CD4-positive, alpha-beta T cell treated with Interleukin-6 for 4 hours (primary cell): ENCODE measurements around the gene CA5A.
A peak's percentile ranks its signal among the peaks of the same experiment; 100 is the strongest.
"Not testable (repeated sequence)": the region's sequence is repeated elsewhere in the genome, so short reads cannot be mapped to it uniquely, and the experiment has no call there.

Experiments
- DNase-seq: peaks from one replicate; pipeline ENCODE4 v3.0.0-alpha.2; 2020; ENCODE audit warnings: mixed read lengths

Gene CA5A

GRCh38 chr16:87947356-87948118, 11.2 kb upstream of the CA5A start:
- DNase-seq = no peak

- no peak for DNase-seq
Measured at GRCh38 chr16:87946596-87947347, 10.4 kb upstream of the CA5A start.

- DNase-seq = peak; percentile 40
Measured at GRCh38 chr16:87945351-87946042, 9.2 kb upstream of the CA5A start.

- no peak for DNase-seq
Measured at GRCh38 chr16:87942680-87943079, 6.4 kb upstream of the CA5A start.

GRCh38 chr16:87939562-87940423, 3.5 kb upstream of the CA5A start:
- DNase-seq = no peak

GRCh38 chr16:87938412-87938949, 2.2 kb upstream of the CA5A start:
- DNase-seq = no peak

- not testable (repeated sequence) for DNase-seq
Measured at GRCh38 chr16:87937231-87937542, 858 bp upstream of the CA5A start.

- DNase-seq = not testable (repeated sequence)
Measured at GRCh38 chr16:87936016-87936374, 334 bp downstream of the CA5A start.

- DNase-seq = not testable (repeated sequence)
Measured at GRCh38 chr16:87934752-87935425, 1.4 kb downstream of the CA5A start.

GRCh38 chr16:87933140-87933495, 3.2 kb downstream of the CA5A start:
- DNase-seq = no peak

- DNase-seq = not testable (repeated sequence)
Measured at GRCh38 chr16:87932475-87933139, 3.7 kb downstream of the CA5A start.

GRCh38 chr16:87931504-87931903, 4.8 kb downstream of the CA5A start:
- peak; percentile 41 for DNase-seq

- no peak for DNase-seq
Measured at GRCh38 chr16:87930456-87930855, 5.9 kb downstream of the CA5A start.

- no peak for DNase-seq
Measured at GRCh38 chr16:87929986-87930385, 6.3 kb downstream of the CA5A start.

- no peak for DNase-seq
Measured at GRCh38 chr16:87927195-87927562, 9.2 kb downstream of the CA5A start.

- peak; percentile 26 for DNase-seq
Measured at GRCh38 chr16:87926246-87927194, 9.8 kb downstream of the CA5A start.

- no peak for DNase-seq
Measured at GRCh38 chr16:87924811-87925670, 11.3 kb downstream of the CA5A start.

GRCh38 chr16:87924041-87924810, 12.1 kb downstream of the CA5A start:
- DNase-seq = no peak
